PC-3 (cell line): ENCODE results near the gene SH3PXD2B. TPM values are rescaled to one million over a fixed set of nuclear protein-coding genes. Genes with fewer than 3 reads are reported as not detected.
A peak's percentile ranks its signal among the peaks of the same experiment; 100 is the strongest.

Source experiments
- ATAC-seq: fragments of 200-7000 bp; cut with Tn5 transposase; 2 replicates; pipeline ENCODE4 v1.9.1; 2020; ENCODE audit warnings: mild to moderate bottlenecking, moderate library complexity
- BruUV-seq: library from RNA; stranded (reverse); fragments of 400-500 nt; replicated peaks from 2 replicates; lab custom pipeline; 2021; lab: Mats Ljungman, UMichigan
- CTCF ChIA-PET: fragments of 300-600 bp; sonication (Branson Sonifier 250); formaldehyde crosslinking; loops from one replicate; lab custom pipeline; 2022; ENCODE audit warnings: antibody characterized with exemption; lab: Charles Lee
- POLR2A ChIA-PET: fragments of 300-600 bp; sonication (Branson Sonifier 250); formaldehyde crosslinking; loops from one replicate; lab custom pipeline; 2022; ENCODE audit warnings: antibody characterized with exemption; ENCODE audit not compliant: unreplicated experiment; lab: Charles Lee
- DNase-seq: peaks from one replicate; pipeline ENCODE4 v3.0.0-alpha.2; 2015
- H2AFZ ChIP-seq: fragments of 300-600 bp; sonication (generic); 2 replicates; pipeline ENCODE4 v1.6.0; 2016; ENCODE audit warnings: antibody characterized with exemption, low read length
- H3F3A ChIP-seq: fragments of 300-600 bp; sonication (generic); one replicate; pipeline ENCODE4 v1.6.0; 2017; ENCODE audit warnings: antibody characterized with exemption, low read length, control low read depth, mild to moderate bottlenecking; ENCODE audit not compliant: unreplicated experiment
- H3K27ac ChIP-seq: fragments of 300-600 bp; sonication (generic); 2 replicates; pipeline ENCODE4 v1.5.1; 2016; ENCODE audit warnings: mild to moderate bottlenecking, low read length
- H3K27me3 ChIP-seq: fragments of 300-600 bp; sonication (generic); 2 replicates; pipeline ENCODE4 v1.6.1; 2016; ENCODE audit warnings: low read length, mixed read lengths
- H3K36me3 ChIP-seq: fragments of 300-600 bp; sonication (generic); 2 replicates; pipeline ENCODE4 v1.6.1; 2016; ENCODE audit warnings: low read depth, mixed run types, low read length, mixed read lengths
- H3K4me1 ChIP-seq: fragments of 300-600 bp; sonication (generic); 2 replicates; pipeline ENCODE4 v1.5.1; 2016; ENCODE audit warnings: low read length; ENCODE audit not compliant: insufficient read depth
- H3K4me2 ChIP-seq: fragments of 300-600 bp; sonication (generic); 2 replicates; pipeline ENCODE4 v1.6.0; 2016; ENCODE audit warnings: low read length
- H3K4me3 ChIP-seq: fragments of 300-600 bp; sonication (generic); 2 replicates; pipeline ENCODE4 v1.5.1; 2016; ENCODE audit warnings: mild to moderate bottlenecking, low read length, mixed read lengths
- H3K79me2 ChIP-seq: fragments of 300-600 bp; sonication (generic); 2 replicates; pipeline ENCODE4 v1.6.1; 2017; ENCODE audit warnings: low read length, mixed read lengths
- H3K9ac ChIP-seq: fragments of 300-600 bp; sonication (generic); 2 replicates; pipeline ENCODE4 v1.6.0; 2016; ENCODE audit warnings: mild to moderate bottlenecking, low read length
- H3K9me2 ChIP-seq: fragments of 300-600 bp; sonication (generic); replicated peaks from 2 replicates; pipeline ENCODE4 v1.6.1; 2016; ENCODE audit warnings: mixed run types, low read length, mixed read lengths
- H3K9me3 ChIP-seq: fragments of 300-600 bp; sonication (generic); 2 replicates; pipeline ENCODE4 v1.6.1; 2016; ENCODE audit warnings: low read length, mixed read lengths
- H4K20me1 ChIP-seq: fragments of 300-600 bp; sonication (generic); 2 replicates; pipeline ENCODE4 v1.6.1; 2016; ENCODE audit warnings: low read length, mixed read lengths
- CTCF ChIP-seq: fragments of 300-600 bp; sonication (generic); conservative IDR thresholded peaks from 2 replicates; pipeline ENCODE4 v1.5.1; 2017; ENCODE audit warnings: antibody characterized with exemption, low read depth, mild to moderate bottlenecking, low read length
- EZH2 ChIP-seq: fragments of 300-600 bp; sonication (generic); IDR thresholded peaks from one replicate; pipeline ENCODE4 v1.6.1; 2017; ENCODE audit warnings: antibody characterized with exemption, mild to moderate bottlenecking, low read length; ENCODE audit not compliant: unreplicated experiment
- EZH2phosphoT487 ChIP-seq: fragments of 300-600 bp; sonication (generic); IDR thresholded peaks from 2 replicates; pipeline ENCODE4 v1.6.1; 2018; ENCODE audit warnings: mild to moderate bottlenecking, antibody characterized with exemption, low read length, borderline replicate concordance
- intact Hi-C: fragments of 100-400 bp; cut with micrococcal nuclease; formaldehyde crosslinking; loops from 2 replicates; pipeline ENCODE4 v1.9.0; 2023
- total RNA-seq: library from RNA; depleted of rRNA; stranded (reverse); fragments of >200 nt; gene quantifications from 2 replicates; pipeline ENCODE4 v1.2.3, GENCODE V29; 2014

Gene SH3PXD2B
- total RNA-seq, 1 experiment from 2014 or later: 9.8 TPM

- intact Hi-C loops: no loop called here
- H3K9ac ChIP-seq: no peak overlapping the region
- no peak overlapping the region for H3K27ac ChIP-seq
- no peaks in the 10 kb centered on the region for H3K9me2 ChIP-seq
- no peaks in the 10 kb centered on the region for H3K27me3 ChIP-seq
- no peak overlapping the region for H2AFZ ChIP-seq
- H3K4me1 ChIP-seq: peaks cover 14% of the 10 kb centered on the region
- ChIA-PET CTCF (no interaction called here), POLR2A (interaction anchor here (0.5 kb wide), 1 partner anchor 320 kb away, joined by 5 read pairs; no protein-coding TSS in a partner anchor)
- no TSS peak for BruUV-seq
- no peaks in the 10 kb centered on the region for H3K36me3 ChIP-seq
- peaks cover 7% of the 10 kb centered on the region; the same call in 1 of the 2 replicates for H4K20me1 ChIP-seq
- DNase-seq (no peak), ATAC-seq (no peak; the same call in 1 of the 2 replicates)
- no peaks in the 10 kb centered on the region for H3F3A ChIP-seq
- H3K9me3 ChIP-seq: no peaks in the 10 kb centered on the region
- no peaks in the 10 kb centered on the region for H3K79me2 ChIP-seq
- H3K4me2 ChIP-seq: no peak overlapping the region
- TF ChIP-seq CTCF (no peak), EZH2 (no peak), EZH2phosphoT487 (no peak)
- H3K4me3 ChIP-seq: no peak overlapping the region
These were observed 9.5 kb downstream of the SH3PXD2B start for GRCh38 chr5:172444626-172445365.

- Histone ChIP-seq H3K9me2 (no peaks in the 10 kb centered on the region), H3K4me1 (peaks cover 14% of the 10 kb centered on the region), H3K79me2 (no peaks in the 10 kb centered on the region), H3K9me3 (no peaks in the 10 kb centered on the region), H3K27ac (no peak overlapping the region), H3K4me2 (peak overlapping the region; percentile 68), H3K4me3 (no peak overlapping the region), H3K9ac (no peak overlapping the region), H3K27me3 (no peaks in the 10 kb centered on the region), H3K36me3 (no peaks in the 10 kb centered on the region), H4K20me1 (peaks cover 7% of the 10 kb centered on the region; the same call in 1 of the 2 replicates), H2AFZ (no peak overlapping the region), H3F3A (no peaks in the 10 kb centered on the region)
- BruUV-seq: no TSS peak
- POLR2A ChIA-PET: interaction anchor here (0.5 kb wide), 1 partner anchor 321 kb away, joined by 5 read pairs; no protein-coding TSS in a partner anchor
- DNase-seq (peak; percentile 26), ATAC-seq (peak; percentile 23)
- intact Hi-C loops: no loop called here
- CTCF ChIA-PET: no interaction called here
- TF ChIP-seq EZH2phosphoT487: no peak
- TF ChIP-seq CTCF: no peak
- no peak for TF ChIP-seq EZH2
These were observed 10.2 kb downstream of the SH3PXD2B start for GRCh38 chr5:172444110-172444510.
